M059J (cell line): ENCODE data around the gene SPOCD1. TPM values are rescaled to one million over a fixed set of nuclear protein-coding genes. Genes with fewer than 3 reads are reported as not detected.

ENCODE experiments used
- total RNA-seq: library from RNA; depleted of rRNA; stranded (reverse); fragments of >200 nt; shearing (Covaris generic); gene quantifications from 2 replicates; pipeline ENCODE4 v1.2.3, GENCODE V29; 2014; rRNA removed

SPOCD1 gene
- total RNA-seq, 1 experiment from 2014 or later = 52.0 TPM

Other genes starting within 250 kb of the SPOCD1 start
- gene TINAGL1, start 239.5 kb downstream of the SPOCD1 start, total RNA-seq = 15.3 and 26.1 TPM in 2 replicates
- gene HCRTR1, start 198.3 kb downstream of the SPOCD1 start, total RNA-seq = not detected in 2 replicates
- gene PEF1, start 171.1 kb downstream of the SPOCD1 start, total RNA-seq = 128 and 144 TPM in 2 replicates
- 2.0 and 4.0 TPM in 2 replicates for gene COL16A1, start 112.0 kb downstream of the SPOCD1 start, total RNA-seq
- gene ADGRB2, start 51.7 kb downstream of the SPOCD1 start, total RNA-seq = 8.3 and 16.7 TPM in 2 replicates
- 334 and 398 TPM in 2 replicates for gene PTP4A2, start 122.3 kb upstream of the SPOCD1 start, total RNA-seq
- 59.2 and 102 TPM in 2 replicates for gene KHDRBS1, start 197.8 kb upstream of the SPOCD1 start, total RNA-seq